SK-N-SH (cell line): ENCODE data around the gene UGT1A1. TPM values are rescaled to one million over a fixed set of nuclear protein-coding genes. Genes with fewer than 3 reads are reported as not detected.

Experiments
- CTCF ChIA-PET: fragments of 300-600, 350-600 bp; formaldehyde crosslinking; extraction: SDS; loops from one replicate; lab custom pipeline; 2021; lab: Yijun Ruan, JAX
- POLR2A ChIA-PET: fragments of 350-600 bp; sonication (Branson Sonifier 250); formaldehyde crosslinking; extraction: SDS; loops from one replicate; lab custom pipeline; 2020; ENCODE audit warnings: antibody characterized with exemption, inconsistent platforms; lab: Yijun Ruan, JAX
- DNase-seq: peaks from one replicate; pipeline ENCODE4 v3.0.0; 2012
- H2AFZ ChIP-seq: fragments of 200-600 bp; sonication (generic); 2 replicates; pipeline ENCODE4 v1.8.1; 2016; ENCODE audit warnings: antibody characterized with exemption, mild to moderate bottlenecking, low read depth
- H3F3A ChIP-seq: fragments of 200-600 bp; sonication (generic); replicated peaks from 2 replicates; pipeline ENCODE3; 2016; ENCODE audit warnings: antibody characterized with exemption, mild to moderate bottlenecking; ENCODE audit not compliant: insufficient read depth
- H3K27ac ChIP-seq, 2 experiments: fragments of 200-500 bp in 1 of 2; fragments of 200-600 bp in 1 of 2; sonication (Bioruptor generic) in 1 of 2; sonication (generic), shearing (Covaris generic) in 1 of 2; 2 replicates each; pipeline versions ENCODE4 v1.5.1 to v1.6.1; 2014 to 2016; ENCODE audit warnings: low read depth in 2 of 2, inconsistent platforms in 1 of 2, low read length in 1 of 2, mild to moderate bottlenecking in 1 of 2, mixed read lengths in 1 of 2
- H3K27me3 ChIP-seq: fragments of 200-600 bp; sonication (generic), shearing (Covaris generic); 2 replicates; pipeline ENCODE4 v1.6.1; 2016; ENCODE audit warnings: mixed run types; ENCODE audit not compliant: insufficient read depth
- H3K36me3 ChIP-seq, 2 experiments: fragments of 200-500 bp in 1 of 2; fragments of 200-600 bp in 1 of 2; sonication (Bioruptor generic) in 1 of 2; sonication (generic) in 1 of 2; replicated peaks in 1 of 2; 2 replicates each; pipeline versions ENCODE3 to v1.5.1; 2014 to 2016; ENCODE audit warnings: low read length in 1 of 2, mild to moderate bottlenecking in 1 of 2; ENCODE audit not compliant: insufficient read depth in 2 of 2, control insufficient read depth in 1 of 2
- H3K4me1 ChIP-seq, 2 experiments: fragments of 200-500 bp in 1 of 2; fragments of 200-600 bp in 1 of 2; sonication (Bioruptor generic) in 1 of 2; sonication (generic), shearing (Covaris generic) in 1 of 2; 2 replicates each; pipeline versions ENCODE4 v1.5.1 to v1.6.1; 2014 to 2016; ENCODE audit warnings: low read depth in 1 of 2, low read length in 1 of 2, mixed run types in 1 of 2; ENCODE audit not compliant: insufficient read depth in 2 of 2, control insufficient read depth in 1 of 2
- H3K4me2 ChIP-seq: fragments of 200-600 bp; sonication (generic), shearing (Covaris generic); 2 replicates; pipeline ENCODE4 v1.6.1; 2017; ENCODE audit warnings: mixed run types
- H3K4me3 ChIP-seq, 2 experiments: fragments of 200-500 bp in 1 of 2; fragments of 200-600 bp in 1 of 2; sonication (Bioruptor generic) in 1 of 2; sonication (generic), shearing (Covaris generic) in 1 of 2; 2 replicates each; pipeline versions ENCODE4 v1.5.1 to v1.8.1; 2014 to 2016; ENCODE audit warnings: low read depth in 2 of 2, inconsistent platforms in 1 of 2, low read length in 1 of 2, mild to moderate bottlenecking in 1 of 2, mixed read lengths in 1 of 2, moderate library complexity in 1 of 2
- H3K79me2 ChIP-seq: fragments of 200-600 bp; sonication (generic); 2 replicates; pipeline ENCODE4 v1.8.1; 2017; ENCODE audit warnings: mild to moderate bottlenecking; ENCODE audit not compliant: insufficient read depth
- H3K9ac ChIP-seq: fragments of 200-600 bp; sonication (generic); 2 replicates; pipeline ENCODE4 v1.6.1; 2017; ENCODE audit warnings: mixed run types
- H3K9me2 ChIP-seq: fragments of 200-600 bp; sonication (generic); 2 replicates; pipeline ENCODE4 v1.6.1; 2017; ENCODE audit warnings: mixed run types
- H3K9me3 ChIP-seq: fragments of 200-600 bp; sonication (generic); 2 replicates; pipeline ENCODE4 v1.6.1; 2017; ENCODE audit warnings: mixed run types, mild to moderate bottlenecking, moderate library complexity
- H4K20me1 ChIP-seq: fragments of 200-600 bp; sonication (generic); 2 replicates; pipeline ENCODE4 v1.6.1; 2017; ENCODE audit warnings: mild to moderate bottlenecking, mixed run types; ENCODE audit not compliant: insufficient read depth
- EZH2phosphoT487 ChIP-seq: fragments of 200-600 bp; sonication (generic); IDR thresholded peaks from 2 replicates; pipeline ENCODE4 v1.6.1; 2017; ENCODE audit warnings: low read depth, mixed run types, mild to moderate bottlenecking, antibody characterized with exemption, moderate library complexity, borderline replicate concordance
- FOXM1 ChIP-seq: IDR thresholded peaks from 2 replicates; pipeline ENCODE4 v1.4.0; 2012; ENCODE audit warnings: low read depth, mild to moderate bottlenecking
- GABPA ChIP-seq: IDR thresholded peaks from 2 replicates; pipeline ENCODE4 v1.4.0; 2012; ENCODE audit warnings: low read depth, mild to moderate bottlenecking
- GATA2 ChIP-seq: sonication (generic); formaldehyde crosslinking; IDR thresholded peaks from 2 replicates; pipeline ENCODE4 v1.5.0; 2020; ENCODE audit warnings: mild to moderate bottlenecking, missing genetic modification reagents
- JUND ChIP-seq: IDR thresholded peaks from 2 replicates; pipeline ENCODE4 v1.4.0; 2012
- MEF2A ChIP-seq: IDR thresholded peaks from 2 replicates; pipeline ENCODE4 v1.4.0; 2012; ENCODE audit warnings: low read depth, borderline replicate concordance
- NFIC ChIP-seq: IDR thresholded peaks from 2 replicates; pipeline ENCODE4 v1.4.0; 2012; ENCODE audit warnings: borderline replicate concordance
- RCOR1 ChIP-seq: fragments of 150-350 bp; IDR thresholded peaks from 2 replicates; pipeline ENCODE4 v1.6.1; 2017; ENCODE audit warnings: antibody characterized with exemption, low read length
- RFX5 ChIP-seq: IDR thresholded peaks from 2 replicates; pipeline ENCODE4 v1.6.1; 2012; ENCODE audit warnings: mild to moderate bottlenecking, improper control_type of control experiment, low read length
- RXRA ChIP-seq: IDR thresholded peaks from 2 replicates; pipeline ENCODE4 v1.4.0; 2012; ENCODE audit warnings: low read depth, mild to moderate bottlenecking, borderline replicate concordance
- SIN3A ChIP-seq: IDR thresholded peaks from 2 replicates; pipeline ENCODE4 v1.6.1; 2012; ENCODE audit warnings: low read depth, mild to moderate bottlenecking, low read length, moderate library complexity, borderline replicate concordance
- TAF1 ChIP-seq: IDR thresholded peaks from 2 replicates; pipeline ENCODE4 v1.6.1; 2012; ENCODE audit warnings: low read depth, mild to moderate bottlenecking, low read length, moderate library complexity, borderline replicate concordance
- WGBS: methylation state at CpG from one replicate; pipeline ENCODE4 v1.1.6; 2017; ENCODE audit warnings: low lambda C conversion rate; 5-methylcytosine and 5-hydroxymethylcytosine counted together
- polyA plus RNA-seq, 3 experiments: library from polyadenylated mRNA; depleted of rRNA; stranded (reverse); fragments of >200 nt; gene quantifications; 2 replicates each; pipeline ENCODE4 v1.2.3, GENCODE V29; 2012
- TF ChIP-seq, protein P1 (sequence below): IDR thresholded peaks from 2 replicates; pipeline ENCODE4 v1.4.0; 2012; ENCODE audit warnings: low read depth, borderline replicate concordance
- TF ChIP-seq, protein P2 (sequence below): fragments of 150-350 bp; IDR thresholded peaks from 2 replicates; pipeline ENCODE4 v1.6.1; 2016; ENCODE audit warnings: mild to moderate bottlenecking, low read depth, low read length
- TF ChIP-seq, protein P3 (sequence below): IDR thresholded peaks from 2 replicates; pipeline ENCODE4 v1.4.0; 2012; ENCODE audit warnings: low read depth
- TF ChIP-seq, protein P4 (sequence below): fragments of 200-600 bp; sonication (generic); IDR thresholded peaks from 2 replicates; pipeline ENCODE4 v1.6.1; 2017; ENCODE audit warnings: antibody characterized with exemption, mild to moderate bottlenecking, moderate library complexity
- TF ChIP-seq, protein P5 (sequence below): IDR thresholded peaks from 2 replicates; pipeline ENCODE4 v1.6.1; 2012; ENCODE audit warnings: mild to moderate bottlenecking, low read depth, low read length, moderate library complexity
- TF ChIP-seq, protein P6 (sequence below): fragments of 150-350 bp; IDR thresholded peaks from 2 replicates; pipeline ENCODE4 v1.6.1; 2017; ENCODE audit warnings: antibody characterized with exemption, low read length, low read depth, borderline replicate concordance

UGT1A1 gene
- polyA plus RNA-seq, 1 of the 3 experiments (the other 2 are of a cell fraction): not detected

DNA sequence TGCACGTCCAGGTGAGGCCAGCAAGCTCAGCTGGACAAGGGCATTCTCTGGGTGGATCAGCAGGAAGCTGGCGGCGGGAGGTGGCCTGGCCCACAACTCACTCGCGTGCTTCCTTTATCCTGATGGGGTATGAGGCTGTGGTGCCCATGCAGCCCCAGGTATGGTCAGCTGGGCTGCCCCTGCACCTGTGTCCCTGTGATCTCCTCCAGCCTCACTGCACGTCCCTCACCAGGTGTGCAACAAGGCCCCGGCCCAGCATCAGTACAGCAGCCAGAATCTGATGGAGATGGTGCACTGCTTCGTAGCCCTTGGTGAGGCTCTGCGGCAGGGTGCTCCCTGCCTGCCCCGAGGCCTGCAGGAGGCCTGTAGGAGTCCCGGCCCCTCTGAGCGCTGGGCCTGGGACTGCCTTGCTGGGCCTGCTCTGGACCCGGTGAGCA lies 35.7 kb downstream of the UGT1A1 start:
- no peaks in the 10 kb centered on the region for H4K20me1 ChIP-seq
- H3K79me2 ChIP-seq: no peaks in the 10 kb centered on the region
- H3K9me2 ChIP-seq: no peaks in the 10 kb centered on the region
- no peak for DNase-seq
- H3K36me3 ChIP-seq: no peaks in the 10 kb centered on the region
- no peaks in the 10 kb centered on the region for H3K27me3 ChIP-seq
- TF ChIP-seq TAF1 (no peak), SIN3A (no peak), EZH2phosphoT487 (no peak), JUND (no peak), GABPA (no peak), FOXM1 (no peak), RXRA (no peak), GATA2 (CRISPR knock-in tag) (no peak), MEF2A (no peak), RFX5 (no peak), RCOR1 (no peak), NFIC (no peak)
- TF ChIP-seq, protein P1, sequence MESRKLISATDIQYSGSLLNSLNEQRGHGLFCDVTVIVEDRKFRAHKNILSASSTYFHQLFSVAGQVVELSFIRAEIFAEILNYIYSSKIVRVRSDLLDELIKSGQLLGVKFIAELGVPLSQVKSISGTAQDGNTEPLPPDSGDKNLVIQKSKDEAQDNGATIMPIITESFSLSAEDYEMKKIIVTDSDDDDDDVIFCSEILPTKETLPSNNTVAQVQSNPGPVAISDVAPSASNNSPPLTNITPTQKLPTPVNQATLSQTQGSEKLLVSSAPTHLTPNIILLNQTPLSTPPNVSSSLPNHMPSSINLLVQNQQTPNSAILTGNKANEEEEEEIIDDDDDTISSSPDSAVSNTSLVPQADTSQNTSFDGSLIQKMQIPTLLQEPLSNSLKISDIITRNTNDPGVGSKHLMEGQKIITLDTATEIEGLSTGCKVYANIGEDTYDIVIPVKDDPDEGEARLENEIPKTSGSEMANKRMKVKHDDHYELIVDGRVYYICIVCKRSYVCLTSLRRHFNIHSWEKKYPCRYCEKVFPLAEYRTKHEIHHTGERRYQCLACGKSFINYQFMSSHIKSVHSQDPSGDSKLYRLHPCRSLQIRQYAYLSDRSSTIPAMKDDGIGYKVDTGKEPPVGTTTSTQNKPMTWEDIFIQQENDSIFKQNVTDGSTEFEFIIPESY: no peak
- TF ChIP-seq, protein P2, sequence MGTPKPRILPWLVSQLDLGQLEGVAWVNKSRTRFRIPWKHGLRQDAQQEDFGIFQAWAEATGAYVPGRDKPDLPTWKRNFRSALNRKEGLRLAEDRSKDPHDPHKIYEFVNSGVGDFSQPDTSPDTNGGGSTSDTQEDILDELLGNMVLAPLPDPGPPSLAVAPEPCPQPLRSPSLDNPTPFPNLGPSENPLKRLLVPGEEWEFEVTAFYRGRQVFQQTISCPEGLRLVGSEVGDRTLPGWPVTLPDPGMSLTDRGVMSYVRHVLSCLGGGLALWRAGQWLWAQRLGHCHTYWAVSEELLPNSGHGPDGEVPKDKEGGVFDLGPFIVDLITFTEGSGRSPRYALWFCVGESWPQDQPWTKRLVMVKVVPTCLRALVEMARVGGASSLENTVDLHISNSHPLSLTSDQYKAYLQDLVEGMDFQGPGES: no peak
- TF ChIP-seq, protein P3, sequence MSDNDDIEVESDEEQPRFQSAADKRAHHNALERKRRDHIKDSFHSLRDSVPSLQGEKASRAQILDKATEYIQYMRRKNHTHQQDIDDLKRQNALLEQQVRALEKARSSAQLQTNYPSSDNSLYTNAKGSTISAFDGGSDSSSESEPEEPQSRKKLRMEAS: no peak
- TF ChIP-seq, protein P4, sequence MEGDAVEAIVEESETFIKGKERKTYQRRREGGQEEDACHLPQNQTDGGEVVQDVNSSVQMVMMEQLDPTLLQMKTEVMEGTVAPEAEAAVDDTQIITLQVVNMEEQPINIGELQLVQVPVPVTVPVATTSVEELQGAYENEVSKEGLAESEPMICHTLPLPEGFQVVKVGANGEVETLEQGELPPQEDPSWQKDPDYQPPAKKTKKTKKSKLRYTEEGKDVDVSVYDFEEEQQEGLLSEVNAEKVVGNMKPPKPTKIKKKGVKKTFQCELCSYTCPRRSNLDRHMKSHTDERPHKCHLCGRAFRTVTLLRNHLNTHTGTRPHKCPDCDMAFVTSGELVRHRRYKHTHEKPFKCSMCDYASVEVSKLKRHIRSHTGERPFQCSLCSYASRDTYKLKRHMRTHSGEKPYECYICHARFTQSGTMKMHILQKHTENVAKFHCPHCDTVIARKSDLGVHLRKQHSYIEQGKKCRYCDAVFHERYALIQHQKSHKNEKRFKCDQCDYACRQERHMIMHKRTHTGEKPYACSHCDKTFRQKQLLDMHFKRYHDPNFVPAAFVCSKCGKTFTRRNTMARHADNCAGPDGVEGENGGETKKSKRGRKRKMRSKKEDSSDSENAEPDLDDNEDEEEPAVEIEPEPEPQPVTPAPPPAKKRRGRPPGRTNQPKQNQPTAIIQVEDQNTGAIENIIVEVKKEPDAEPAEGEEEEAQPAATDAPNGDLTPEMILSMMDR: no peak
- TF ChIP-seq, protein P5, sequence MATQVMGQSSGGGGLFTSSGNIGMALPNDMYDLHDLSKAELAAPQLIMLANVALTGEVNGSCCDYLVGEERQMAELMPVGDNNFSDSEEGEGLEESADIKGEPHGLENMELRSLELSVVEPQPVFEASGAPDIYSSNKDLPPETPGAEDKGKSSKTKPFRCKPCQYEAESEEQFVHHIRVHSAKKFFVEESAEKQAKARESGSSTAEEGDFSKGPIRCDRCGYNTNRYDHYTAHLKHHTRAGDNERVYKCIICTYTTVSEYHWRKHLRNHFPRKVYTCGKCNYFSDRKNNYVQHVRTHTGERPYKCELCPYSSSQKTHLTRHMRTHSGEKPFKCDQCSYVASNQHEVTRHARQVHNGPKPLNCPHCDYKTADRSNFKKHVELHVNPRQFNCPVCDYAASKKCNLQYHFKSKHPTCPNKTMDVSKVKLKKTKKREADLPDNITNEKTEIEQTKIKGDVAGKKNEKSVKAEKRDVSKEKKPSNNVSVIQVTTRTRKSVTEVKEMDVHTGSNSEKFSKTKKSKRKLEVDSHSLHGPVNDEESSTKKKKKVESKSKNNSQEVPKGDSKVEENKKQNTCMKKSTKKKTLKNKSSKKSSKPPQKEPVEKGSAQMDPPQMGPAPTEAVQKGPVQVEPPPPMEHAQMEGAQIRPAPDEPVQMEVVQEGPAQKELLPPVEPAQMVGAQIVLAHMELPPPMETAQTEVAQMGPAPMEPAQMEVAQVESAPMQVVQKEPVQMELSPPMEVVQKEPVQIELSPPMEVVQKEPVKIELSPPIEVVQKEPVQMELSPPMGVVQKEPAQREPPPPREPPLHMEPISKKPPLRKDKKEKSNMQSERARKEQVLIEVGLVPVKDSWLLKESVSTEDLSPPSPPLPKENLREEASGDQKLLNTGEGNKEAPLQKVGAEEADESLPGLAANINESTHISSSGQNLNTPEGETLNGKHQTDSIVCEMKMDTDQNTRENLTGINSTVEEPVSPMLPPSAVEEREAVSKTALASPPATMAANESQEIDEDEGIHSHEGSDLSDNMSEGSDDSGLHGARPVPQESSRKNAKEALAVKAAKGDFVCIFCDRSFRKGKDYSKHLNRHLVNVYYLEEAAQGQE: no peak
- TF ChIP-seq, protein P6, sequence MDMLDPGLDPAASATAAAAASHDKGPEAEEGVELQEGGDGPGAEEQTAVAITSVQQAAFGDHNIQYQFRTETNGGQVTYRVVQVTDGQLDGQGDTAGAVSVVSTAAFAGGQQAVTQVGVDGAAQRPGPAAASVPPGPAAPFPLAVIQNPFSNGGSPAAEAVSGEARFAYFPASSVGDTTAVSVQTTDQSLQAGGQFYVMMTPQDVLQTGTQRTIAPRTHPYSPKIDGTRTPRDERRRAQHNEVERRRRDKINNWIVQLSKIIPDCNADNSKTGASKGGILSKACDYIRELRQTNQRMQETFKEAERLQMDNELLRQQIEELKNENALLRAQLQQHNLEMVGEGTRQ: no peak
- ChIA-PET POLR2A (no interaction called here), CTCF (no interaction called here)
- H3K9ac ChIP-seq: no peak overlapping the region
- no peaks in the 10 kb centered on the region for H3K4me1 ChIP-seq
- no peaks in the 10 kb centered on the region for H3K9me3 ChIP-seq
- H3F3A ChIP-seq: no peaks in the 10 kb centered on the region
- no peak overlapping the region for H3K27ac ChIP-seq
- no peak overlapping the region for H3K4me3 ChIP-seq
- no peak overlapping the region for H3K4me2 ChIP-seq
- H2AFZ ChIP-seq: no peak overlapping the region
- WGBS: 83% methylated on average over 5 of the region's 13 CpGs
